ENCODE results near the gene KRT8. TPM values are rescaled to one million over a fixed set of nuclear protein-coding genes. Genes with fewer than 3 reads are reported as not detected.
"Not testable (repeated sequence)": the region's sequence is repeated elsewhere in the genome, so short reads cannot be mapped to it uniquely, and the experiment has no call there.

The KRT8 gene
- total RNA-seq, 2 donors from 2014 or later = 1,663 to 1,920 TPM

DNA sequence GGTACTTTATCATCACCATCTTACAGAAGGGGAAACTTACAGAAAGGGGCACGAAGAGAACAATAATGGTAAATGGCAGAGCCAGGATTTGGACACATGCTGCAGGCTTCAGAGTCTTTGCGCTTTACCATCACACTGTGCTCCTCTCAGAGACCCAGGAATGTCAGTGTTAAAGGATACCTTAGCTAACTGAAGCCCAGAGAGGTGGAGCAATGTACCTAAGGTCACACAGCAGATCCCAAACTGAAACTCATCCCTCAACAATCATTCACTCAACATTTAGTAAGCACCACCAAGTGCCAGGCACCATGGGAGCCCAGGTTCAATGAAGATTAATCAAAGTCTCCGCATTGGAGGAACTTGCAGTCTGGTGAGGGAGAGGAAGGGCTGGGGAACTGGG lies 48.1 kb downstream of the KRT8 start:
- no peak overlapping the region for H3K4me3 ChIP-seq (ENCODE audit: low read length)
- no peak overlapping the region for H3K27ac ChIP-seq (ENCODE audit: low read depth, low read length)
- no peaks in the 10 kb centered on the region for H3K4me1 Mint-ChIP-seq
- H3K36me3 Mint-ChIP-seq (ENCODE audit: low read depth) = no peaks in the 10 kb centered on the region
- peaks cover 5% of the 10 kb centered on the region for H3K9me3 Mint-ChIP-seq
- H3K27ac Mint-ChIP-seq = no peak overlapping the region
- 89 to 94% methylated on average over 2 to 3 of the region's 3 CpGs for WGBS, 2 experiments (ENCODE audit: insufficient coverage in 1 of 2, insufficient read length in 1 of 2)
- no peaks in the 10 kb centered on the region for H3K9me3 ChIP-seq (ENCODE audit: control insufficient read depth, low read length)
- TF ChIP-seq, protein P1, sequence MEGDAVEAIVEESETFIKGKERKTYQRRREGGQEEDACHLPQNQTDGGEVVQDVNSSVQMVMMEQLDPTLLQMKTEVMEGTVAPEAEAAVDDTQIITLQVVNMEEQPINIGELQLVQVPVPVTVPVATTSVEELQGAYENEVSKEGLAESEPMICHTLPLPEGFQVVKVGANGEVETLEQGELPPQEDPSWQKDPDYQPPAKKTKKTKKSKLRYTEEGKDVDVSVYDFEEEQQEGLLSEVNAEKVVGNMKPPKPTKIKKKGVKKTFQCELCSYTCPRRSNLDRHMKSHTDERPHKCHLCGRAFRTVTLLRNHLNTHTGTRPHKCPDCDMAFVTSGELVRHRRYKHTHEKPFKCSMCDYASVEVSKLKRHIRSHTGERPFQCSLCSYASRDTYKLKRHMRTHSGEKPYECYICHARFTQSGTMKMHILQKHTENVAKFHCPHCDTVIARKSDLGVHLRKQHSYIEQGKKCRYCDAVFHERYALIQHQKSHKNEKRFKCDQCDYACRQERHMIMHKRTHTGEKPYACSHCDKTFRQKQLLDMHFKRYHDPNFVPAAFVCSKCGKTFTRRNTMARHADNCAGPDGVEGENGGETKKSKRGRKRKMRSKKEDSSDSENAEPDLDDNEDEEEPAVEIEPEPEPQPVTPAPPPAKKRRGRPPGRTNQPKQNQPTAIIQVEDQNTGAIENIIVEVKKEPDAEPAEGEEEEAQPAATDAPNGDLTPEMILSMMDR (conservative IDR thresholded peaks at IDR 0.05) = no peak
- DNase-seq = no peak
- peaks cover 14% of the 10 kb centered on the region for H3K27me3 Mint-ChIP-seq (ENCODE audit: insufficient read depth)
- no peak overlapping the region for H3K9ac ChIP-seq (ENCODE audit: extremely low read depth, low read length, poor library complexity, severe bottlenecking)
- H3K4me1 ChIP-seq (ENCODE audit: control insufficient read depth, insufficient read depth, low read length) = no peaks in the 10 kb centered on the region
- H3K36me3 ChIP-seq (ENCODE audit: control insufficient read depth, insufficient read depth, low read length) = no peaks in the 10 kb centered on the region
- no peaks in the 10 kb centered on the region for H3K27me3 ChIP-seq (ENCODE audit: control insufficient read depth, insufficient read depth, low read length, poor library complexity, severe bottlenecking)
- H3K4me3 Mint-ChIP-seq = no peak overlapping the region

DNA sequence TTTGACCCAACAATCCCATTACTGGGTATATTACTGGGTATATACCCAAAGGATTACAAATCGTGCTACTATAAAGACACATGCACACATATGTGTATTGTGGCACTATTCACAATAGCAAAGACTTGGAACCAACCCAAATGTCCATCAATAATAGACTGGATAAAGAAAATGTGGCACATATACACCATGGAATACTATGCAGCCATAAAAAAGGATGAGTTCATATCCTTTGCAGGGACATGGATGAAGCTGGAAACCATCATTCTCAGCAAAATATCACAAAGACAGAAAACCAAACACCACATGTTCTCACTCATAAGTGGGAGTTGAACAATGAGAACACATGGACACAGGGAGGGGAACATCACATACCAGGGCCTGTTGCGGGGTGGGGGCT lies 48.8 kb downstream of the KRT8 start:
- H3K27me3 Mint-ChIP-seq (ENCODE audit: insufficient read depth) = peaks cover 14% of the 10 kb centered on the region
- H3K9me3 Mint-ChIP-seq; H3K27ac Mint-ChIP-seq; DNase-seq; H3K27ac ChIP-seq (ENCODE audit: low read depth, low read length); H3K4me1 Mint-ChIP-seq; H3K4me1 ChIP-seq (ENCODE audit: control insufficient read depth, insufficient read depth, low read length); H3K9me3 ChIP-seq (ENCODE audit: control insufficient read depth, low read length); H3K36me3 Mint-ChIP-seq (ENCODE audit: low read depth); H3K9ac ChIP-seq (ENCODE audit: extremely low read depth, low read length, poor library complexity, severe bottlenecking); H3K4me3 Mint-ChIP-seq; H3K4me3 ChIP-seq (ENCODE audit: low read length); H3K36me3 ChIP-seq (ENCODE audit: control insufficient read depth, insufficient read depth, low read length); H3K27me3 ChIP-seq (ENCODE audit: control insufficient read depth, insufficient read depth, low read length, poor library complexity, severe bottlenecking): not testable (repeated sequence)
- WGBS, 2 experiments (ENCODE audit: insufficient coverage in 1 of 2, insufficient read length in 1 of 2) = 94% methylated on average over 2 of the region's 2 CpGs; no CpG with 5 or more reads in 1 of the 2 experiments

GRCh38 chr12:52851787-52852186 lies 53.1 kb downstream of the KRT8 start:
- no peaks in the 10 kb centered on the region for H3K36me3 Mint-ChIP-seq (ENCODE audit: low read depth)
- Histone ChIP-seq H3K27ac (ENCODE audit: low read depth, low read length) (no peak overlapping the region), H3K4me1 (ENCODE audit: control insufficient read depth, insufficient read depth, low read length) (no peaks in the 10 kb centered on the region), H3K36me3 (ENCODE audit: control insufficient read depth, insufficient read depth, low read length) (no peaks in the 10 kb centered on the region), H3K27me3 (ENCODE audit: control insufficient read depth, insufficient read depth, low read length, poor library complexity, severe bottlenecking) (no peaks in the 10 kb centered on the region), H3K9me3 (ENCODE audit: control insufficient read depth, low read length) (no peaks in the 10 kb centered on the region), H3K4me3 (ENCODE audit: low read length) (no peak overlapping the region), H3K9ac (ENCODE audit: extremely low read depth, low read length, poor library complexity, severe bottlenecking) (no peak overlapping the region)
- no peak for DNase-seq
- TF ChIP-seq, protein P1 (conservative IDR thresholded peaks at IDR 0.05) = no peak
- H3K27me3 Mint-ChIP-seq (ENCODE audit: insufficient read depth) = peaks cover 16% of the 10 kb centered on the region
- peaks cover 5% of the 10 kb centered on the region for H3K9me3 Mint-ChIP-seq
- H3K4me1 Mint-ChIP-seq = no peaks in the 10 kb centered on the region
- no peak overlapping the region for H3K4me3 Mint-ChIP-seq
- H3K27ac Mint-ChIP-seq = no peak overlapping the region

DNA sequence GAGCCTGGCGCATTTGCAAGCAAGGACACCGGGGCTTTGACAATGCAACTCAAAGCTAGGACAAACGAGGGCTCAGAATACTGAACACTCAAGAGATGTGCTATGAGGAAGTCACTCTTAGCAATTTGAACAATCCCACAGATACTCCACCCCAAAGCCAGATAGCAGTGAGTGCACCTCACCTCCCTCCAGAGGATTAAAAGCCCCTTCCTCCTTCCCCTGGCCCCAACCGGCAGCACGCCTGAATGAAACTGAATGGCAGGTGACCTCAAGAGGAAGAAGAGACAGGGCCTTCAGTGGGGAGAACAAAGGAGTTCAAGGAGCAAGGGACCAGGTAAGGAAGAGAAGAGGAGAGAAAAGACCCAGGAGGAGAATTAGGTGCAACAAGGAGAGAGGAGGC lies 54.2 kb downstream of the KRT8 start:
- H3K9me3 Mint-ChIP-seq = peaks cover 4% of the 10 kb centered on the region
- H3K27ac Mint-ChIP-seq = no peak overlapping the region
- H3K27ac ChIP-seq (ENCODE audit: low read depth, low read length) = no peak overlapping the region
- DNase-seq = no peak
- no peaks in the 10 kb centered on the region for H3K36me3 ChIP-seq (ENCODE audit: control insufficient read depth, insufficient read depth, low read length)
- WGBS, 2 experiments (ENCODE audit: insufficient coverage in 1 of 2, insufficient read length in 1 of 2) = 87 to 93% methylated on average over 3 to 5 of the region's 5 CpGs
- H3K27me3 ChIP-seq (ENCODE audit: control insufficient read depth, insufficient read depth, low read length, poor library complexity, severe bottlenecking) = peaks cover 4% of the 10 kb centered on the region
- TF ChIP-seq, protein P1 (conservative IDR thresholded peaks at IDR 0.05) = no peak
- H3K9me3 ChIP-seq (ENCODE audit: control insufficient read depth, low read length) = no peaks in the 10 kb centered on the region
- H3K4me1 ChIP-seq (ENCODE audit: control insufficient read depth, insufficient read depth, low read length) = no peaks in the 10 kb centered on the region
- H3K36me3 Mint-ChIP-seq (ENCODE audit: low read depth) = no peaks in the 10 kb centered on the region
- H3K9ac ChIP-seq (ENCODE audit: extremely low read depth, low read length, poor library complexity, severe bottlenecking) = no peak overlapping the region
- H3K4me1 Mint-ChIP-seq = no peaks in the 10 kb centered on the region
- peaks cover 16% of the 10 kb centered on the region for H3K27me3 Mint-ChIP-seq (ENCODE audit: insufficient read depth)
- H3K4me3 Mint-ChIP-seq = no peak overlapping the region
- H3K4me3 ChIP-seq (ENCODE audit: low read length) = no peak overlapping the region

All from endodermal cell (in vitro differentiated cells).